Suprapubic skin (tissue), 4 donors: Measurements from ENCODE around the gene SIN3B. TPM values are rescaled to one million over a fixed set of nuclear protein-coding genes. Genes with fewer than 3 reads are reported as not detected.

Experiments used
- DNase-seq, 2 donors: peaks; one replicate each; pipeline ENCODE4 v3.0.0-alpha.2; 2019; ENCODE audit warnings: low spot score in 2 of 2
- H3K27ac ChIP-seq: fragments of 200-600 bp; sonication (generic); one replicate; pipeline ENCODE4 v1.5.1; 2019
- H3K27me3 ChIP-seq: fragments of 200-600 bp; sonication (generic); one replicate; pipeline ENCODE4 v1.5.1; 2019
- H3K36me3 ChIP-seq: fragments of 200-600 bp; sonication (generic); one replicate; pipeline ENCODE4 v1.5.1; 2019
- H3K4me1 ChIP-seq: fragments of 200-600 bp; sonication (generic); one replicate; pipeline ENCODE4 v1.5.1; 2019
- H3K4me3 ChIP-seq: fragments of 200-600 bp; sonication (generic); one replicate; pipeline ENCODE4 v1.5.1; 2019; ENCODE audit warnings: mild to moderate bottlenecking
- H3K9me3 ChIP-seq: fragments of 200-600 bp; sonication (generic); one replicate; pipeline ENCODE4 v1.5.1; 2019
- CTCF ChIP-seq, 2 donors: fragments of 200-600 bp in 1 of 2; fragments of 450-650 bp in 1 of 2; sonication (generic) in 1 of 2; IDR thresholded peaks; one replicate each; pipeline ENCODE4 v1.5.1; 2016 to 2019; ENCODE audit warnings: antibody characterized with exemption in 2 of 2, mild to moderate bottlenecking in 1 of 2, moderate library complexity in 1 of 2
- EP300 ChIP-seq: sonication (generic); formaldehyde crosslinking; IDR thresholded peaks from one replicate; pipeline ENCODE4 v1.6.1; 2017; ENCODE audit warnings: antibody characterized with exemption
- POLR2A ChIP-seq, 2 donors: fragments of 450-650 bp; IDR thresholded peaks; one replicate each; pipeline ENCODE4 v1.6.1; 2017; ENCODE audit warnings: antibody characterized with exemption in 2 of 2, mild to moderate bottlenecking in 2 of 2, moderate library complexity in 2 of 2
- POLR2AphosphoS5 ChIP-seq, 3 donors: sonication (generic); formaldehyde crosslinking; IDR thresholded peaks; one replicate each; pipeline ENCODE4 v1.6.1; 2017; ENCODE audit warnings: antibody characterized with exemption in 3 of 3
- WGBS: methylation state at CpG from one replicate; pipeline ENCODE4 v1.1.5; 2018; 5-methylcytosine and 5-hydroxymethylcytosine counted together
- total RNA-seq, 4 donors: library from RNA; depleted of rRNA; stranded (reverse); fragments of >200 nt; gene quantifications; one replicate each; pipeline ENCODE4 v1.1.0, GENCODE V29; 2016

Gene SIN3B
- total RNA-seq, 4 donors from 2014 or later, result 32.1 to 122 (median 39.4) TPM

DNA sequence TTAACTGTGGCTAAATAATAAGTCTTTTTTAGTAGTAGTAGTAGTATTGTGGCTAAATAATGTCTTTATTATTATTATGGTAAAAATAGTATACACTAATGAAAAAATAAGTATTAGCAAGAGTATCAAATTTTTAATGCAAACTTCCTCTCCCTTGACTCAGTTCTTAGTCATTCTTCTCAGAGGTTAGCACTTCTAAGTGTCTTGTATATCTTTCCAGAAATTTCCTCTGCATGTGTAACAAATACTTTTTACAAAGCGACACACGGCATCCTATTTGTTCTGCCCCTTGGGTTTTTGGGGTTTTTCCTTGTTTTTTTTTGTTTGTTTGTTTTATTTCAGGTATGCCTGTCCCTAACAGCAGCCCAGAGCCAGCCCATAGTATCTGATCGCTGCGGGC lies 20.9 kb downstream of the SIN3B start:
- TF ChIP-seq CTCF (IDR thresholded peaks at IDR 0.05) (no peak), POLR2AphosphoS5 (IDR thresholded peaks at IDR 0.05) (no peak), EP300 (no peak), POLR2A (IDR thresholded peaks at IDR 0.05) (no peak)
- peaks cover 98% of the 10 kb centered on the region for H3K36me3 ChIP-seq
- no peak overlapping the region for H3K27ac ChIP-seq
- 97% methylated on average over 4 of the region's 4 CpGs for WGBS
- no peaks in the 10 kb centered on the region for H3K4me1 ChIP-seq
- H3K4me3 ChIP-seq, result no peak overlapping the region
- H3K27me3 ChIP-seq, result no peaks in the 10 kb centered on the region
- no peaks in the 10 kb centered on the region for H3K9me3 ChIP-seq
- no peak for DNase-seq

DNA sequence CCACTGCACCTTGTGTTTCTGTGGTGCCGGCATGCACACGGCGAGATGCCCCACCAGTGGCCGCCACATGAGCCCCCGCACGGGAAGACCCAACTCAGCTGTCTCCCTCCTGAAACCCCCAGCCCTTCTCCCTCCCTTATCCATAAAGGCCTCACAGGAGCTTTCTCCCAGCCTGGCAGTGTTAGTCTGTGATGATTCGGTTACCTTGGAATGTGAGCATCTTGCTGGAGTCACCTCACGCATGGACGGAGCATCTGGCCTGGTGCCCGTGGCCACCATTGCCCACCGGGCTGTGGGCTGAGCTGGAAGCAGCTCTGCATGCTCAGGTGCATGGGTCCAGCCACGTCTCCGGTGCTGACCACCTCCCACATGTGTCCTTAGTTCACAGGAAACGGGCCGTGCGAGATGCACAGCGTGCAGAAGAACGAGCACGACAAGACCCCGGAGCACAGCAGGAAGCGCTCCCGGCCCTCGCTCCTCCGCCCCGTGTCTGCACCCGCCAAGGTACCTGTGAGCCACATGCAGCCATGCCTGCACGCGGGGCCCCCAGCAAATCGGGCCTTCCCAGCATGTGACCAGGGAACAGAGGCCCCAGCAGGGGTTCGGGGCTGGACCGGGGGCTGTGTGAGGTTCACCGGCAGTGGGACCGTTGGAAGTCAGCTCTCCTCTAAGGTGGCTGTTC lies 22.0 kb downstream of the SIN3B start:
- H3K27ac ChIP-seq, result no peak overlapping the region
- TF ChIP-seq EP300, result no peak
- TF ChIP-seq POLR2A (IDR thresholded peaks at IDR 0.05), result no peak
- TF ChIP-seq POLR2AphosphoS5 (IDR thresholded peaks at IDR 0.05), result no peak
- no peak for TF ChIP-seq CTCF (IDR thresholded peaks at IDR 0.05)
- H3K4me3 ChIP-seq, result no peak overlapping the region
- peaks cover 95% of the 10 kb centered on the region for H3K36me3 ChIP-seq
- H3K9me3 ChIP-seq, result no peaks in the 10 kb centered on the region
- 93% methylated on average over 18 of the region's 33 CpGs for WGBS
- no peaks in the 10 kb centered on the region for H3K4me1 ChIP-seq
- no peaks in the 10 kb centered on the region for H3K27me3 ChIP-seq
- DNase-seq, result no peak

DNA sequence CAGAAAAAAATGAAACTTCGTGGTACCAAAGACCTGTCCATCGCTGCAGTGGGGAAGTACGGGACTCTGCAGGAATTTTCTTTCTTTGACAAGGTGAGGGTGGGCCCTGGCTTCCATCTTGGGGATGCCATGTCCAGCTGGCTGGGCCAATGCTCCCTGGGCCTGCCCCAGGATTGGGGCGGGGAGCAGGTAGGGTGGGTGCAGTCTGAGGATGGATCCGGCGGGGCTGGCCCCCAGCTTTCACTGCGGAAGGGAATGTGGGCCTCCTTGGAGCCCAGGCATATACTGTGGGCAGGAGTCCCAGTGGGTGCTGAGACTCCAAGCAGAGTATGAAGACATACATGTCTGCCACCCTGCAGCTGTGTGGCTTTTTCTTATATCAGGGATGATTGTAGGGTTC lies 23.9 kb downstream of the SIN3B start:
- DNase-seq, result no peak
- Histone ChIP-seq H3K27ac (no peak overlapping the region), H3K4me3 (no peak overlapping the region), H3K36me3 (peaks cover 90% of the 10 kb centered on the region), H3K27me3 (no peaks in the 10 kb centered on the region), H3K9me3 (no peaks in the 10 kb centered on the region), H3K4me1 (no peaks in the 10 kb centered on the region)
- 94% methylated on average over 7 of the region's 7 CpGs for WGBS
- TF ChIP-seq POLR2A (IDR thresholded peaks at IDR 0.05) (no peak), EP300 (no peak), POLR2AphosphoS5 (IDR thresholded peaks at IDR 0.05) (no peak), CTCF (IDR thresholded peaks at IDR 0.05) (no peak)

GRCh38 chr19:16856091-16856490 lies 26.9 kb downstream of the SIN3B start:
- no peak overlapping the region for H3K4me3 ChIP-seq
- TF ChIP-seq EP300 (no peak), POLR2AphosphoS5 (IDR thresholded peaks at IDR 0.05) (no peak), CTCF (IDR thresholded peaks at IDR 0.05) (no peak), POLR2A (IDR thresholded peaks at IDR 0.05) (no peak)
- no peaks in the 10 kb centered on the region for H3K27me3 ChIP-seq
- no peaks in the 10 kb centered on the region for H3K4me1 ChIP-seq
- no peaks in the 10 kb centered on the region for H3K9me3 ChIP-seq
- DNase-seq, result no peak
- H3K36me3 ChIP-seq, result peaks cover 79% of the 10 kb centered on the region
- no peak overlapping the region for H3K27ac ChIP-seq
- WGBS, result 95% methylated on average over 9 of the region's 9 CpGs

- no peak for TF ChIP-seq POLR2AphosphoS5 (IDR thresholded peaks at IDR 0.05)
- no peak for TF ChIP-seq EP300
- TF ChIP-seq POLR2A (IDR thresholded peaks at IDR 0.05), result no peak
- no peak overlapping the region for H3K27ac ChIP-seq
- DNase-seq, result no peak
- no peak overlapping the region for H3K4me3 ChIP-seq
- no peaks in the 10 kb centered on the region for H3K27me3 ChIP-seq
- H3K4me1 ChIP-seq, result no peaks in the 10 kb centered on the region
- H3K9me3 ChIP-seq, result no peaks in the 10 kb centered on the region
- 96% methylated on average over 7 of the region's 7 CpGs for whole genome bisulfite sequencing
- H3K36me3 ChIP-seq, result peaks cover 75% of the 10 kb centered on the region
Measured at GRCh38 chr19:16859626-16860025, 30.4 kb downstream of the SIN3B start.

DNA sequence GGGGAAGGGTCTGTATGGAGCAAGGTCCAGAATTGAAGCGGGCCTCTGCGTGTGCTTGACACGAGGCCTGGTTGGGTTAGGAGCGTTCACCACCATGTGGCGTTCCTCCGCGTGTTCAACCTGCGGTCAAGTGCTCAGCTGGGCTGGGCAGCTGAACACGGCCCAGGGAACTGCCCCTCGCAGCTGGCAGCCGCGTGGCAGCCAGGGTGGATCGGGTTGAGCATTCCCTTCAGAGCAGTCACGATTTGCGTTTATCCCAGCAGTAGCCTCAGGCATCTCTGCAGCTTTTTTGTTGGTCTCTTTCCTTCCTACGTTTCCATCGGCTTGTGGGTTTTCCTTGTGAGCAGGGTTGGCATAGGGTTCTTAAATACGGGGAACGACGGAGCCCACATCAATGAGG lies 30.9 kb downstream of the SIN3B start:
- no peak for TF ChIP-seq CTCF (IDR thresholded peaks at IDR 0.05)
- TF ChIP-seq POLR2A (IDR thresholded peaks at IDR 0.05), result no peak
- no peak for TF ChIP-seq POLR2AphosphoS5 (IDR thresholded peaks at IDR 0.05)
- TF ChIP-seq EP300, result no peak
- H3K27me3 ChIP-seq, result no peaks in the 10 kb centered on the region
- H3K4me1 ChIP-seq, result no peaks in the 10 kb centered on the region
- H3K4me3 ChIP-seq, result no peak overlapping the region
- peaks cover 75% of the 10 kb centered on the region for H3K36me3 ChIP-seq
- no peaks in the 10 kb centered on the region for H3K9me3 ChIP-seq
- DNase-seq, result no peak
- WGBS, result 85% methylated on average over 19 of the region's 20 CpGs
- no peak overlapping the region for H3K27ac ChIP-seq
